Neural progenitor cell (in vitro differentiated cells): Measurements from ENCODE around the gene RABGGTA. TPM values are rescaled to one million over a fixed set of nuclear protein-coding genes. Genes with fewer than 3 reads are reported as not detected.
A peak's percentile ranks its signal among the peaks of the same experiment; 100 is the strongest.

Experiments
- DNase-seq: peaks from one replicate; pipeline ENCODE4 v3.0.0-alpha.2; 2016; ENCODE audit warnings: low spot score
- H2AFZ ChIP-seq: fragments of 200-600 bp; sonication (generic); replicated peaks from 2 replicates; pipeline ENCODE4 v1.6.1; 2016; ENCODE audit warnings: antibody characterized with exemption
- H3F3A ChIP-seq: fragments of 200-600 bp; sonication (generic); 2 replicates; pipeline ENCODE4 v1.6.1; 2016; ENCODE audit warnings: antibody characterized with exemption, low read depth
- H3K27ac ChIP-seq: fragments of 200-600 bp; sonication (generic); 2 replicates; pipeline ENCODE4 v1.5.1; 2016; ENCODE audit warnings: mild to moderate bottlenecking
- H3K27me3 ChIP-seq: fragments of 200-600 bp; sonication (generic); 2 replicates; pipeline ENCODE4 v1.6.1; 2016; ENCODE audit warnings: mild to moderate bottlenecking, moderate library complexity
- H3K36me3 ChIP-seq: fragments of 200-600 bp; sonication (generic); 2 replicates; pipeline ENCODE4 v1.5.1; 2016
- H3K4me1 ChIP-seq: fragments of 200-600 bp; sonication (generic); 2 replicates; pipeline ENCODE4 v1.6.1; 2016; ENCODE audit warnings: mixed run types
- H3K4me2 ChIP-seq: fragments of 200-600 bp; sonication (generic); 2 replicates; pipeline ENCODE4 v1.6.1; 2016
- H3K4me3 ChIP-seq: fragments of 200-600 bp; sonication (generic); 2 replicates; pipeline ENCODE4 v1.5.1; 2016
- H3K79me2 ChIP-seq: fragments of 200-600 bp; sonication (generic); 2 replicates; pipeline ENCODE4 v1.6.1; 2016; ENCODE audit warnings: low read depth
- H3K9ac ChIP-seq: fragments of 200-600 bp; sonication (generic); 2 replicates; pipeline ENCODE4 v1.6.1; 2016
- H3K9me3 ChIP-seq: fragments of 200-600 bp; sonication (generic); 2 replicates; pipeline ENCODE4 v1.5.1; 2016; ENCODE audit warnings: low read depth
- H4K20me1 ChIP-seq: fragments of 200-600 bp; sonication (generic); 2 replicates; pipeline ENCODE4 v1.6.1; 2016; ENCODE audit warnings: low read depth
- H3K27ac Mint-ChIP-seq: 3 replicates; pipeline ENCODE4 v1.8.0; 2021; ENCODE audit warnings: mixed read lengths
- H3K27me3 Mint-ChIP-seq: 2 replicates; pipeline ENCODE4 v1.8.0; 2022; ENCODE audit warnings: low read depth, mild to moderate bottlenecking, inconsistent platforms, moderate library complexity, mixed read lengths; ENCODE audit not compliant: insufficient read depth
- H3K36me3 Mint-ChIP-seq: 3 replicates; pipeline ENCODE4 v1.8.0; 2021; ENCODE audit warnings: mixed read lengths
- H3K4me1 Mint-ChIP-seq: 3 replicates; pipeline ENCODE4 v1.8.0; 2021; ENCODE audit warnings: mixed read lengths
- H3K4me3 Mint-ChIP-seq: 3 replicates; pipeline ENCODE4 v1.8.0; 2021; ENCODE audit warnings: mild to moderate bottlenecking, moderate library complexity, mixed read lengths
- H3K9me3 Mint-ChIP-seq: 3 replicates; pipeline ENCODE4 v1.8.0; 2020; ENCODE audit warnings: mixed read lengths
- EZH2 ChIP-seq: fragments of 200-600 bp; sonication (generic); IDR thresholded peaks from 2 replicates; pipeline ENCODE4 v1.6.1; 2017; ENCODE audit warnings: antibody characterized with exemption, mild to moderate bottlenecking, moderate library complexity
- EZH2phosphoT487 ChIP-seq: fragments of 200-600 bp; sonication (generic); IDR thresholded peaks from 2 replicates; pipeline ENCODE4 v1.6.1; 2017; ENCODE audit warnings: antibody characterized with exemption
- total RNA-seq: library from RNA; depleted of rRNA; stranded (reverse); fragments of >200 nt; gene quantifications from 2 replicates; pipeline ENCODE4 v1.2.3, GENCODE V29; 2015; ENCODE audit warnings: low replicate concordance
- TF ChIP-seq, protein P1 (sequence below): fragments of 200-600 bp; sonication (generic); IDR thresholded peaks from 2 replicates; pipeline ENCODE4 v1.5.1; 2017; ENCODE audit warnings: antibody characterized with exemption, mild to moderate bottlenecking

Gene RABGGTA
- total RNA-seq, 1 donor from 2014 or later, result 7.1 TPM

DNA sequence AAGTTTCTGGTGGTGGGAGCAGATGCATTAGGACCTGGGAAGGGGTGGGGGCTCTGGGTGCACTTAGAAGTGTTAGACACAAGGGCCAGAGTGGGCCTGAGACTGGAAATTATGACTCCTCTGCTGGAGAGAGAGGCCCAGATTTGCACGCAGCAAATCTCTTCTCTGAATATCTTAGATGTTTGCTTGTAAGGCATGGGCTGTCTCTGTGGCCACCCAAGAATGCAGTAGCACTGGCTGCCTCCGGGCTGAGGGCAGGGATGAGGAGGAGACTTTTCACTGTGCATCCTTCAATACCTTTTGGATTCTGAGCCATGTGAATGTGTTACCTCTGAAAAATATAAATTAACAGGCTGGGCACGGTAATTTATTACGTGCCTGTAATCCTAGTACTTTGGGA, 14.0 kb upstream of the RABGGTA start:
- Histone ChIP-seq H3K4me2 (no peak overlapping the region), H3K27ac (no peak overlapping the region), H3K4me1 (no peaks in the 10 kb centered on the region), H3K36me3 (no peaks in the 10 kb centered on the region), H3K79me2 (no peaks in the 10 kb centered on the region), H3F3A (no peaks in the 10 kb centered on the region), H3K27me3 (no peaks in the 10 kb centered on the region), H4K20me1 (no peaks in the 10 kb centered on the region), H3K9ac (no peak overlapping the region), H2AFZ (no peak overlapping the region), H3K9me3 (no peaks in the 10 kb centered on the region), H3K4me3 (no peak overlapping the region)
- H3K27ac Mint-ChIP-seq, result peak overlapping the region; percentile 25
- peaks cover under 1% of the 10 kb centered on the region for H3K36me3 Mint-ChIP-seq
- peaks cover 2% of the 10 kb centered on the region for H3K27me3 Mint-ChIP-seq
- TF ChIP-seq EZH2phosphoT487, result no peak
- TF ChIP-seq EZH2, result no peak
- TF ChIP-seq, protein P1, sequence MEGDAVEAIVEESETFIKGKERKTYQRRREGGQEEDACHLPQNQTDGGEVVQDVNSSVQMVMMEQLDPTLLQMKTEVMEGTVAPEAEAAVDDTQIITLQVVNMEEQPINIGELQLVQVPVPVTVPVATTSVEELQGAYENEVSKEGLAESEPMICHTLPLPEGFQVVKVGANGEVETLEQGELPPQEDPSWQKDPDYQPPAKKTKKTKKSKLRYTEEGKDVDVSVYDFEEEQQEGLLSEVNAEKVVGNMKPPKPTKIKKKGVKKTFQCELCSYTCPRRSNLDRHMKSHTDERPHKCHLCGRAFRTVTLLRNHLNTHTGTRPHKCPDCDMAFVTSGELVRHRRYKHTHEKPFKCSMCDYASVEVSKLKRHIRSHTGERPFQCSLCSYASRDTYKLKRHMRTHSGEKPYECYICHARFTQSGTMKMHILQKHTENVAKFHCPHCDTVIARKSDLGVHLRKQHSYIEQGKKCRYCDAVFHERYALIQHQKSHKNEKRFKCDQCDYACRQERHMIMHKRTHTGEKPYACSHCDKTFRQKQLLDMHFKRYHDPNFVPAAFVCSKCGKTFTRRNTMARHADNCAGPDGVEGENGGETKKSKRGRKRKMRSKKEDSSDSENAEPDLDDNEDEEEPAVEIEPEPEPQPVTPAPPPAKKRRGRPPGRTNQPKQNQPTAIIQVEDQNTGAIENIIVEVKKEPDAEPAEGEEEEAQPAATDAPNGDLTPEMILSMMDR, result no peak
- no peaks in the 10 kb centered on the region for H3K9me3 Mint-ChIP-seq
- no peak overlapping the region for H3K4me3 Mint-ChIP-seq
- DNase-seq, result no peak
- no peaks in the 10 kb centered on the region for H3K4me1 Mint-ChIP-seq

DNA sequence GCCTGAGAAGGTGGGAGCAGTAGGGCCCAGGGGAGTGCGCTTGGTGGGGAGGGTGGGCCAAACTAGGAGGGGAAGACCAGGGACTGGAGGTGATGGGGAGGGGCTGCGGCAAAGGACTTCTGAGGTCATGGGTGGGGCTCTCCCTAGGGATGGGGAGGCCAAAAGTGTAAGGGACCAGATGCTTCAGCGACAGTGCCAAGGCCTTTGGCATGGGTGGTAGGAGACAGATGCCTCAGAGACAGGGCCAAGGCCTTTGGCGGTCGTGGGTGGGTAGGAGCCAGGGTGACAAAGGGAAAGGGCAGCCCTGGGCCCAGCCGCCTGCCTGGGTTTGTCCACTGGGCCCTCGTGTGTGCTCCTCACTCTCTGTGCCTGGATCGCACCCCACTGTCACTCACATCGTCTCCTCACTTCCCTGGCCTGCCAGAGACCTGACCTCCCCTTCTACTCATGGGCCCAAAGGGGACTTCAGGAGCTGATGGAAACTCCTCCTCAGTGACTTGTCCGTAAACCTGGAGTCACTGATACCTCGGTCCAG, 13.2 kb upstream of the RABGGTA start:
- TF ChIP-seq EZH2phosphoT487, result no peak
- no peak for TF ChIP-seq EZH2
- TF ChIP-seq, protein P1, result no peak
- Histone ChIP-seq H3K27ac (no peak overlapping the region), H3K79me2 (no peaks in the 10 kb centered on the region), H2AFZ (no peak overlapping the region), H3K27me3 (no peaks in the 10 kb centered on the region), H3K9me3 (no peaks in the 10 kb centered on the region), H3F3A (no peaks in the 10 kb centered on the region), H3K4me3 (no peak overlapping the region), H3K4me1 (no peaks in the 10 kb centered on the region), H4K20me1 (no peaks in the 10 kb centered on the region), H3K4me2 (no peak overlapping the region), H3K36me3 (no peaks in the 10 kb centered on the region), H3K9ac (no peak overlapping the region)
- Mint-ChIP-seq H3K27me3 (peaks cover 2% of the 10 kb centered on the region), H3K9me3 (no peaks in the 10 kb centered on the region), H3K36me3 (no peaks in the 10 kb centered on the region), H3K4me3 (peak overlapping the region; percentile 41), H3K4me1 (no peaks in the 10 kb centered on the region), H3K27ac (no peak overlapping the region)
- DNase-seq, result no peak

DNA sequence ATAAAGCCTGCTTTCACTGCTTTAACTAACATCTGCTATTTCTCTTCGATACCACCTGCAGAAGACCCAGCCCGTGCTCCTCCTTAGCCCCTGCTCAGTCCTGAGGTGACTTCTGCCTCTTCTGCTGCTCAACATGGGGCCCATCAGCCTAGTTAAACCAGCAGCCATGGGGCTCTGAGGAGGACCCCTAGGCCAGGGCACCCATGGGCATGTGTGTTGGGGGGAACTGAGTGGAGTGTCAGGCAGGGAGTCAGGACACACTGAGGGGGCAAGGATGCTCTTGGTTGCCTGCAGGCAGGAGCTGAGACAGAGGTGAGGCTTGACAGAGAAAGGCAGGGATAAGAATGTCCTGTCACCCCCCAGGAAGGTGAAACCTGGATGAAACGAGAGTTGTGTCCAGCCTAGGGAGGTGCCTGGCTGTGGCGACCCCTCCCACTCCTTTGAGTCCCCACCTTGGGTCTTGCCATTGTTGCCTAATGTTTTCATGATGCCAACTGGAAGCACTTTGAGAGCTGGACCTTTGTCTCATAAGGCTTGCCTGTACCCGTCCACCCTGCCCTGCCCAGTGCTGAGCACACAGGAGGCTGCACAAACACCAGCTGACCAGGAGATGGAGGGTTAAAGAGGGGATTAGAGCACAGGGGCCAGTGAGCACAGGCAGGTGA, 12.5 kb upstream of the RABGGTA start:
- no peaks in the 10 kb centered on the region for H3K36me3 Mint-ChIP-seq
- Histone ChIP-seq H3K4me2 (no peak overlapping the region), H2AFZ (no peak overlapping the region), H3K36me3 (no peaks in the 10 kb centered on the region), H3K4me3 (no peak overlapping the region), H3K9ac (no peak overlapping the region), H3F3A (no peaks in the 10 kb centered on the region), H3K9me3 (no peaks in the 10 kb centered on the region), H3K27ac (no peak overlapping the region), H3K79me2 (no peaks in the 10 kb centered on the region), H3K4me1 (no peaks in the 10 kb centered on the region), H3K27me3 (no peaks in the 10 kb centered on the region), H4K20me1 (no peaks in the 10 kb centered on the region)
- no peak overlapping the region for H3K4me3 Mint-ChIP-seq
- H3K4me1 Mint-ChIP-seq, result no peaks in the 10 kb centered on the region
- TF ChIP-seq, protein P1, result no peak
- TF ChIP-seq EZH2phosphoT487 (no peak), EZH2 (no peak)
- H3K27ac Mint-ChIP-seq, result peak overlapping the region; percentile 43
- DNase-seq, result peak; percentile 8
- H3K27me3 Mint-ChIP-seq, result peaks cover 2% of the 10 kb centered on the region
- H3K9me3 Mint-ChIP-seq, result no peaks in the 10 kb centered on the region
